DND-41 (cell line): ENCODE results near the gene GLIPR1L2.

Experiments
- ATAC-seq: fragments of 200-7000 bp; cut with Tn5 transposase; 3 replicates; pipeline ENCODE4 v1.9.1; 2021; ENCODE audit warnings: low read depth; ENCODE audit not compliant: insufficient read depth
- DNase-seq: peaks from one replicate; pipeline ENCODE4 v3.0.0-alpha.2; 2020
- H2AFZ ChIP-seq: 2 replicates; pipeline ENCODE4 v1.6.0; 2012; ENCODE audit warnings: low read depth, low read length
- H3K27ac ChIP-seq: 2 replicates; pipeline ENCODE4 v1.5.1; 2012; ENCODE audit warnings: low read length, inconsistent platforms
- H3K27me3 ChIP-seq: fragments of 200-600 bp; sonication (generic); 2 replicates; pipeline ENCODE4 v1.6.0; 2012; ENCODE audit warnings: low read length, mild to moderate bottlenecking, inconsistent platforms; ENCODE audit not compliant: insufficient read depth, poor library complexity
- H3K36me3 ChIP-seq: 2 replicates; pipeline ENCODE4 v1.5.1; 2012; ENCODE audit warnings: low read length, inconsistent platforms; ENCODE audit not compliant: insufficient read depth
- H3K4me1 ChIP-seq: 2 replicates; pipeline ENCODE4 v1.5.1; 2012; ENCODE audit warnings: mild to moderate bottlenecking, low read length; ENCODE audit not compliant: insufficient read depth
- H3K4me2 ChIP-seq: 2 replicates; pipeline ENCODE4 v1.6.0; 2012; ENCODE audit warnings: mild to moderate bottlenecking, moderate library complexity, low read length, inconsistent platforms; ENCODE audit not compliant: insufficient read depth
- H3K4me3 ChIP-seq, 2 experiments: fragments of 200-600 bp in 1 of 2; shearing (Covaris generic) in 1 of 2; 2 replicates each; pipeline ENCODE4 v1.5.1; 2012 to 2016; ENCODE audit warnings: inconsistent platforms in 2 of 2, low read length in 2 of 2, mild to moderate bottlenecking in 2 of 2, low read depth in 1 of 2, moderate library complexity in 1 of 2
- H3K79me2 ChIP-seq: 2 replicates; pipeline ENCODE4 v1.6.0; 2012; ENCODE audit warnings: low read length, inconsistent platforms; ENCODE audit not compliant: insufficient read depth
- H3K9ac ChIP-seq: 2 replicates; pipeline ENCODE4 v1.6.0; 2012; ENCODE audit warnings: low read depth, mild to moderate bottlenecking, inconsistent platforms, low read length, moderate library complexity
- H3K9me3 ChIP-seq: 2 replicates; pipeline ENCODE4 v1.5.1; 2012; ENCODE audit warnings: low read length, moderate library complexity, mild to moderate bottlenecking, inconsistent platforms; ENCODE audit not compliant: insufficient read depth, severe bottlenecking
- H4K20me1 ChIP-seq: 2 replicates; pipeline ENCODE4 v1.6.0; 2012; ENCODE audit warnings: low read length; ENCODE audit not compliant: insufficient read depth
- EZH2 ChIP-seq: IDR thresholded peaks from 3 replicates; pipeline ENCODE4 v1.6.1; 2012; ENCODE audit warnings: borderline replicate concordance, low read depth, mild to moderate bottlenecking, moderate library complexity, low read length, inconsistent platforms; ENCODE audit not compliant: severe bottlenecking
- TF ChIP-seq, protein P1 (sequence below): IDR thresholded peaks from 2 replicates; pipeline ENCODE4 v1.5.1; 2012; ENCODE audit warnings: borderline replicate concordance, low read length, moderate library complexity, mild to moderate bottlenecking; ENCODE audit not compliant: poor library complexity, severe bottlenecking; ENCODE audit errors: extremely low read depth

GLIPR1L2 gene

DNA sequence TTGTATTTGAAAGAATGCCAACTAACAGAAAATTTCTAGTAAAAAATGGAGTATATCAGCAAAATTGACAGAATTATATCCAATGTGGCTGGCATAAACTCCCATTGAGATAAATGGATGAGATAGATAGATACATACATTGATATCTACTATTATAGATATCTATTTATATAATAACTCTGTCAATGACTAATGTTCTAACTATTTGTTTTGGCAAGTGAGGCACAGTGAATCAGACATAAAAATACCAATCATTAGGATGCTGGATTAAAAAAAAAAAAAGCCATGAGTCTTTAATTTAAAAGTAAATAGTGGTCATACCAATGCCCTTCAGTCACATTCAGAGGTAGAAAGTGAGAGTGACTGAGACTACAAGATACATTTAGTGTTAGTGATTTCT, 56.0 kb downstream of the GLIPR1L2 start:
- no peak overlapping the region for H3K9ac ChIP-seq
- no peaks in the 10 kb centered on the region for H3K27me3 ChIP-seq
- no peak overlapping the region for H3K4me2 ChIP-seq
- H3K4me3 ChIP-seq = no peak overlapping the region
- H2AFZ ChIP-seq = no peak overlapping the region
- H3K36me3 ChIP-seq = no peaks in the 10 kb centered on the region
- H3K4me1 ChIP-seq = peaks cover 35% of the 10 kb centered on the region
- no peak for DNase-seq
- no peaks in the 10 kb centered on the region for H4K20me1 ChIP-seq
- TF ChIP-seq, protein P1, sequence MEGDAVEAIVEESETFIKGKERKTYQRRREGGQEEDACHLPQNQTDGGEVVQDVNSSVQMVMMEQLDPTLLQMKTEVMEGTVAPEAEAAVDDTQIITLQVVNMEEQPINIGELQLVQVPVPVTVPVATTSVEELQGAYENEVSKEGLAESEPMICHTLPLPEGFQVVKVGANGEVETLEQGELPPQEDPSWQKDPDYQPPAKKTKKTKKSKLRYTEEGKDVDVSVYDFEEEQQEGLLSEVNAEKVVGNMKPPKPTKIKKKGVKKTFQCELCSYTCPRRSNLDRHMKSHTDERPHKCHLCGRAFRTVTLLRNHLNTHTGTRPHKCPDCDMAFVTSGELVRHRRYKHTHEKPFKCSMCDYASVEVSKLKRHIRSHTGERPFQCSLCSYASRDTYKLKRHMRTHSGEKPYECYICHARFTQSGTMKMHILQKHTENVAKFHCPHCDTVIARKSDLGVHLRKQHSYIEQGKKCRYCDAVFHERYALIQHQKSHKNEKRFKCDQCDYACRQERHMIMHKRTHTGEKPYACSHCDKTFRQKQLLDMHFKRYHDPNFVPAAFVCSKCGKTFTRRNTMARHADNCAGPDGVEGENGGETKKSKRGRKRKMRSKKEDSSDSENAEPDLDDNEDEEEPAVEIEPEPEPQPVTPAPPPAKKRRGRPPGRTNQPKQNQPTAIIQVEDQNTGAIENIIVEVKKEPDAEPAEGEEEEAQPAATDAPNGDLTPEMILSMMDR = no peak
- no peak for TF ChIP-seq EZH2
- H3K79me2 ChIP-seq = no peaks in the 10 kb centered on the region
- no peak overlapping the region for H3K27ac ChIP-seq
- ATAC-seq = no peak
- H3K9me3 ChIP-seq = no peaks in the 10 kb centered on the region

DNA sequence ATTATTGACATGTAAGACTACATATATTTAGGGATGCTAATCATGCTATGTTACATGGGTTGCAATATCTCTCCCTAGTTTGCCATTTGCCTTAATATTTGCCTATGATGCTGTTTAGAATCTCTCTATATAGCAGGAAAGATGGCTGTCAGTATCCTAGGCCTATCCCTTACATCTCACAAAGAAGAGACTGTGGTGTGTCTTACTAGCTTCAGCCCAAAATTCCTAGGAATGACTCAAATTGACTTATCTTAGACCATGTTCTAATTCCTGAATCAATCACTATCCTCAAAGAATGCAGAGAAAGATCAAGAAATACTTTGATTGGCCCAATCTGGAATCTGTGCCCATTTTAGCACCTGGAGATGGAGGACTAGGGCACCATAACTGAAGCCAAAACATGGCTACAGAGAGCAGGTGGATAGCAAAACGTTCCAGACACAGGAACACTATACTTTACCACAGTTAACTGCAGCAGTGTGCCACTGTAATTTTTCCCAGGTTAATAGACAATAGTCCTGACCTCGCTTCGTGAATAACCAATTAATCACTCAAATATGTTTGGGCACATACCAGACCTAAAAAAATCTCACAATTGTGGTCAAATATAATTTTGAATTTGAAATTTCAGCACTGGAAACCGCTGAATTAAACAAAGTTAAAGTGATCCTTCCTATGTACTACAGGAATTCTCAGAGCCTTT, 57.0 kb downstream of the GLIPR1L2 start:
- DNase-seq = no peak
- Histone ChIP-seq H3K4me3 (no peak overlapping the region), H3K4me1 (peaks cover 25% of the 10 kb centered on the region), H3K36me3 (no peaks in the 10 kb centered on the region), H4K20me1 (no peaks in the 10 kb centered on the region), H3K79me2 (no peaks in the 10 kb centered on the region), H3K9ac (no peak overlapping the region), H3K9me3 (no peaks in the 10 kb centered on the region), H2AFZ (no peak overlapping the region), H3K4me2 (no peak overlapping the region), H3K27me3 (no peaks in the 10 kb centered on the region), H3K27ac (no peak overlapping the region)
- TF ChIP-seq, protein P1 = no peak
- no peak for TF ChIP-seq EZH2
- ATAC-seq = no peak

DNA sequence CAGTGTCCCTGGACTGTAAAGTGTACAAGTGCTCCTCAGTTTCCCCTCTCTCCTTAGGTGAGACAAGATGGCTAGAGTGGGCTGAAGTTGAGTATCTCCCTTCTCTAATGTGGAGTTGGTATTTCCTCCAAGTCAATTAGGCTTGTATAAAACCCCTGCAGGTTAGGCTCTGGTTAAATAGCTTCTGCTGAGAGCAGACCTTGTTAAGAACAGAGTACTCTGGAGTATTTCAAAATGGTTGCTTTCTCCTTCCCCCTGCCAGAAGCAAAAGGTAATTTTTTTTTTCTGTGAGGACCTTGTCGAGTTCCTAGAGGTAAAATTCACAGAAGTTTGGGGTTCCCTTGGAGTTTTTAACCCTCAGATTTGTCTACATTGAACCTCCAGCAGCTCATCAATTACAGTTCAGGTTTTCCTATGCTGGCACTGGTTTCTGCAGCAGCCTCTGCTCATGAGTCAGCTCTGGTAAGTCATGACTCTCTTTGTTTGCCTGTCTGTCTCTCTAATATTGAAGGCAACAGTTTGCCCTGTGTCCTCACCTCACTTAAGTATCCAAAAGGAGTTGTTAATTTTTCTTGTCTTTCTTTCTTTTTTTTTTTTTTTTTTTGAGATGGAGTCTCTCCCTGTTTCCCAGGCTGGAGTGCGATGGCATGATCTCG, 61.9 kb downstream of the GLIPR1L2 start:
- DNase-seq (no peak), ATAC-seq (no peak)
- TF ChIP-seq EZH2 = no peak
- TF ChIP-seq, protein P1 = no peak
- Histone ChIP-seq H3K4me2 (no peak overlapping the region), H3K27ac (no peak overlapping the region), H3K4me1 (peaks cover 32% of the 10 kb centered on the region), H3K9me3 (peaks cover 5% of the 10 kb centered on the region), H4K20me1 (no peaks in the 10 kb centered on the region), H3K4me3 (no peak overlapping the region), H2AFZ (no peak overlapping the region), H3K27me3 (no peaks in the 10 kb centered on the region), H3K79me2 (no peaks in the 10 kb centered on the region), H3K9ac (no peak overlapping the region), H3K36me3 (no peaks in the 10 kb centered on the region)
